T-cell (primary cell): ENCODE results near the gene PRDM10. TPM values are rescaled to one million over a fixed set of nuclear protein-coding genes. Genes with fewer than 3 reads are reported as not detected.

Experiments
- ATAC-seq, 4 experiments: fragments of 200-7000 bp in 3 of 4; fragments of 150-1000 bp in 1 of 4; cut with Tn5 transposase; replicated peaks in 1 of 4; 1 replicate in 3 of 4; 2 replicates in 1 of 4; pipeline ENCODE4 v1.10.0; 2021; ENCODE audit warnings: moderate library complexity in 3 of 4, mild to moderate bottlenecking in 2 of 4, moderate number of reproducible peaks in 1 of 4
- CTCF ChIA-PET, 2 donors: fragments of 300-600 bp; sonication (Branson Sonifier 250); formaldehyde crosslinking; loops; one replicate each; lab custom pipeline; 2022; ENCODE audit warnings: antibody characterized with exemption in 2 of 2; lab: Charles Lee
- POLR2A ChIA-PET, 2 donors: fragments of 300-600 bp; sonication (Branson Sonifier 250); formaldehyde crosslinking; loops; one replicate each; lab custom pipeline; 2022; ENCODE audit warnings: antibody characterized with exemption in 2 of 2; lab: Charles Lee
- DNase-seq, 35 experiments: peaks; one replicate each; pipeline versions ENCODE4 v3.0.0 to v3.0.0-alpha.2; 2013 to 2023
- H3K27ac ChIP-seq: one replicate; pipeline ENCODE4 v1.5.1; 2013; ENCODE audit warnings: low read length
- H3K27me3 ChIP-seq, 2 experiments: replicated peaks in 1 of 2; 1 replicate in 1 of 2; 2 replicates in 1 of 2; pipeline versions ENCODE4 v1.6.1 to v1.7.0; 2013; ENCODE audit warnings: low read length in 1 of 2, mixed read lengths in 1 of 2; ENCODE audit not compliant: control insufficient read depth in 2 of 2, insufficient read depth in 2 of 2; ENCODE audit errors: extremely low read depth in 1 of 2
- H3K36me3 ChIP-seq, 2 donors: 1 replicate in 1 of 2; 2 replicates in 1 of 2; pipeline versions ENCODE4 v1.6.1 to v1.7.0; 2013; ENCODE audit warnings: low read length in 1 of 2; ENCODE audit not compliant: control insufficient read depth in 2 of 2, insufficient read depth in 1 of 2; ENCODE audit errors: extremely low read depth in 1 of 2
- H3K4me1 ChIP-seq, 2 experiments: 1 replicate in 1 of 2; 2 replicates in 1 of 2; pipeline versions ENCODE4 v1.6.1 to v1.7.0; 2013; ENCODE audit warnings: low read length in 2 of 2, mixed read lengths in 1 of 2; ENCODE audit not compliant: insufficient read depth in 2 of 2, control insufficient read depth in 1 of 2; ENCODE audit errors: extremely low read depth in 1 of 2
- H3K4me3 ChIP-seq, 2 donors: 1 replicate in 1 of 2; 2 replicates in 1 of 2; pipeline versions ENCODE4 v1.5.1 to v1.7.0; 2013; ENCODE audit warnings: mild to moderate bottlenecking in 2 of 2, low read length in 1 of 2, moderate library complexity in 1 of 2; ENCODE audit not compliant: control insufficient read depth in 1 of 2; ENCODE audit errors: extremely low read depth in 1 of 2
- H3K9me3 ChIP-seq: 2 replicates; pipeline ENCODE4 v1.7.0; 2013
- H3K27ac Mint-ChIP-seq, 2 donors: one replicate each; pipeline ENCODE4 v1.8.0; 2020 to 2021; ENCODE audit warnings: mild to moderate bottlenecking in 2 of 2, mixed read lengths in 2 of 2
- H3K27me3 Mint-ChIP-seq, 2 donors: one replicate each; pipeline ENCODE4 v1.8.0; 2021 to 2022; ENCODE audit warnings: mixed read lengths in 2 of 2
- H3K36me3 Mint-ChIP-seq: one replicate; pipeline ENCODE4 v1.8.0; 2021; ENCODE audit warnings: mixed read lengths
- H3K4me1 Mint-ChIP-seq, 3 donors: one replicate each; pipeline ENCODE4 v1.8.0; 2020 to 2022; ENCODE audit warnings: mixed read lengths in 3 of 3, mild to moderate bottlenecking in 1 of 3
- H3K4me3 Mint-ChIP-seq, 3 donors: one replicate each; pipeline ENCODE4 v1.8.0; 2020 to 2022; ENCODE audit warnings: mild to moderate bottlenecking in 3 of 3, mixed read lengths in 3 of 3, moderate library complexity in 3 of 3
- H3K9me3 Mint-ChIP-seq, 3 donors: one replicate each; pipeline ENCODE4 v1.8.0; 2020 to 2022; ENCODE audit warnings: mixed read lengths in 3 of 3
- WGBS: methylation state at CpG from one replicate; pipeline ENCODE4 v1.1.5; 2013; ENCODE audit warnings: missing lambda C conversion rate; ENCODE audit not compliant: insufficient coverage; 5-methylcytosine and 5-hydroxymethylcytosine counted together
- total RNA-seq, 35 experiments: library from RNA in 6 of 35; stranded (reverse) in 6 of 35; fragments of 120-200 nt in 1 of 35; gene quantifications; one replicate each; pipeline versions ENCODE4 v1.2.1 to v1.2.4 and lab custom pipeline; 2013 to 2026

Gene PRDM10
- total RNA-seq, 5 donors from 2014 or later (not counting 1 experiment from before 2014, with no cell fraction given), result 10.0 to 15.6 (median 14.2) TPM

DNA sequence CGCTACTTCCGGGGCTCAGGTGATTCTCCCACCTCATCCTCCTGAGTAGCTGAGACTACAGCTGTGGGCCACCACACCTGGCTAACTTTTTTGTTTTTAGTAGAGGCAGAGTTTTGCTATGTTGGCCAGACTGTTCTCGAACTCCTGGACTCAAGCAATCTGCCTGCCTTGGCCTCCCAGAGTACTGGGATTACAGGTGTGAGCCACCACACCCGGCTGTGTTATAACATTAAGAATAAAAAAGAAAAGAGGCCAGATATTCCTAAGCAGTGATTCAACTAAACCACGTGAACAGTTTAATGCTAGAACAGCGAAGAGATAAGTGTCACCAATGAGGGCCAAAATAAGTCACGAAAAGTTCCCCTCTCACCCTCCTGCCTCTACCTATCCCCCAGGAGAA lies 3.7 kb downstream of the PRDM10 start:
- peaks cover 8 to 17% of the 10 kb centered on the region in 2 experiments for H3K4me1 ChIP-seq
- no peaks in the 10 kb centered on the region for H3K27me3 Mint-ChIP-seq
- WGBS, result 100% methylated on average over 2 of the region's 7 CpGs
- H3K27me3 ChIP-seq, result no peaks in the 10 kb centered on the region
- DNase-seq, result no peak
- H3K9me3 ChIP-seq, result no peaks in the 10 kb centered on the region
- ATAC-seq, result no peak
- H3K36me3 Mint-ChIP-seq, result peaks cover 10% of the 10 kb centered on the region
- H3K36me3 ChIP-seq, result no peaks in the 10 kb centered on the region
- ChIA-PET POLR2A (no interaction called here), CTCF (no interaction called here)
- no peaks in the 10 kb centered on the region for H3K9me3 Mint-ChIP-seq
- H3K4me1 Mint-ChIP-seq, result peaks cover 35 to 48% (median 40%) of the 10 kb centered on the region in 3 donors
- no peak overlapping the region for H3K27ac ChIP-seq
- no peak overlapping the region for H3K4me3 ChIP-seq
- H3K27ac Mint-ChIP-seq, result peak overlapping the region in 1 of 2 donors; percentile 4
- no peak overlapping the region for H3K4me3 Mint-ChIP-seq

DNA sequence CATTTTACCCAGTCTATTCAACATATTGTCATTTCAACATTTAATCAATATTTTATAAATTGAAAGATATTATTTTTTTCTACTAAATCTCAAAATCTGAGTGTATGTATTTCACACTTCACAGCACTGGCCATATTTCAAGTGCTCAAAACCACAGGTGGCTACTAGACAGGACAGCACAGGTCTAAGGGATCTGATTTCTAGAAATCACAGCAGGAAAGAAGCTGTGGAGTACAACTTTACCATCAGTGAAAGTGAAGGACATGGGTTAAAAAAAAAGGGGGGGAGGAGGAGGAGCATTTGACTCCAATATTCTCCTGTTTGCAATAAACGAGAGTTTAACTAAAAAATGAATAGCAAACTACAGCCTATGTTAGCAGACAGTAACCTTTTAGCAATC lies 4.5 kb downstream of the PRDM10 start:
- ChIA-PET POLR2A (interaction anchor here (0.5 to 0.7 kb wide), 2 partner anchors 49 to 124 kb away, joined by 3 to 5 read pairs; no protein-coding TSS in a partner anchor), CTCF (no interaction called here)
- Mint-ChIP-seq H3K27ac (no peak overlapping the region), H3K27me3 (no peaks in the 10 kb centered on the region), H3K36me3 (peaks cover 10% of the 10 kb centered on the region), H3K4me3 (no peak overlapping the region), H3K9me3 (no peaks in the 10 kb centered on the region), H3K4me1 (peaks cover 30 to 44% (median 35%) of the 10 kb centered on the region in 3 donors)
- ATAC-seq, result no peak
- no peak for DNase-seq
- Histone ChIP-seq H3K9me3 (no peaks in the 10 kb centered on the region), H3K4me1 (peaks cover 4 to 12% of the 10 kb centered on the region in 2 experiments), H3K27me3 (no peaks in the 10 kb centered on the region), H3K4me3 (no peak overlapping the region), H3K27ac (no peak overlapping the region), H3K36me3 (no peaks in the 10 kb centered on the region)
- WGBS, result no CpG with 5 or more reads among the region's 1 CpG

DNA sequence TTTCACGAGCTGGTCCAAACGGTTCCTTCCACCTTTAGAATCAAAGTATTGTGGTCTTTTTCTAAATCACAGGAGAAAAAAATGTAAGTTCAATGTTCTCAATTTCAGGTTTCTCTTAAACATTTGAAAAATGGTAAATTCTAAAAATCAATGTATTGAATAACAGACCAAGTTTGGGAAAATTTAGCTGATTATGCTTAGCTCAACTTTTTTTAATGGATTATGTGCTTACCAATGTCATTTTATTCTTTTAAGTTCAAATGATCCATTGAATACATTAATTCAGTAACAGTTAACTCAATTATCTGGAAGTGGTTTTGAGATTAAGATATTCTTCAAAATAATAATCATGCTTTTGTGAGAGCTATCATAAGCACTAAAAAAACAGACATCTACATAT lies 5.1 kb downstream of the PRDM10 start:
- H3K36me3 ChIP-seq, result no peaks in the 10 kb centered on the region
- no CpG with 5 or more reads among the region's 2 CpGs for WGBS
- H3K27me3 ChIP-seq, result no peaks in the 10 kb centered on the region
- H3K4me3 Mint-ChIP-seq, result no peak overlapping the region
- H3K27ac ChIP-seq, result no peak overlapping the region
- peaks cover 10% of the 10 kb centered on the region for H3K36me3 Mint-ChIP-seq
- CTCF ChIA-PET, result no interaction called here
- peaks cover 4 to 12% of the 10 kb centered on the region in 2 experiments for H3K4me1 ChIP-seq
- ATAC-seq (no peak), DNase-seq (no peak)
- no peaks in the 10 kb centered on the region for H3K9me3 ChIP-seq
- H3K27me3 Mint-ChIP-seq, result no peaks in the 10 kb centered on the region
- no peaks in the 10 kb centered on the region for H3K9me3 Mint-ChIP-seq
- POLR2A ChIA-PET, result interaction anchor here in 1 of 2 donors (0.7 kb wide), 1 partner anchor 125 kb away, joined by 5 read pairs; no protein-coding TSS in a partner anchor
- no peak overlapping the region for H3K27ac Mint-ChIP-seq
- no peak overlapping the region for H3K4me3 ChIP-seq
- peaks cover 31 to 45% (median 39%) of the 10 kb centered on the region in 3 donors for H3K4me1 Mint-ChIP-seq

DNA sequence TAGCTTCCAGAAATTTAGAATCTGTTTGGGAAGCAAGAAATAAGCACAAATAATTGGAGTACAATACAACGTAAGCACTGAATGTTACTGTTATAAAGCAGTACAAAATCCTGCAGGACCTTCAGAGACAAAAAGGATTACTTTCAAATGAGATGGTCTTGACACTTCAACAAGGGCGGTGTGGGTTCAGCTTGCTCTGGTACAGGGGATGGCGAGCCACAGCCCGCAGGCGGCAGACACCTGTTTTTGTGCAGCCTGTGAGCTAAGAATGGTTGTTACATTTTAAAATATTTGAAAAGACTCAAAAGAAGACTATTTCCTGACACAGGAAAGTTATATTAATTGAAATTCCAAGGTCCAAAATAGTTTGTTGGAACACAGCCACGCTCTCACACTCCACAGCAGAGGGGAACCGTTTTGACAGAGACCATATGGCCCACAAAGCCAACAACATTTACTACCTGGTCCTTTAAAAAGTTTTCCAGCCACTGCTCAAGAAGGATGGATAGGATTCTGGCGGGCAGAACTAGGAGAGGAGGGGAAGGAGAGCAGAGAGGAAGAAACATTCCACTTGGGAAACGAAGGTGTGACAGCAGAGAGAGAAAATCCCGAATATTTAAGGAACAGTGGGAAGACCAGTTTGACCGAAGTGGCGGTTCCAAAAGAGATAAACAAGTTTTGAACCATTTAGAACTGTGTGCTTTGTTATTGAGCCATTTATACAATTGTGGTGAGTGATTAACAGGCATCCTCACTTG lies 6.3 kb downstream of the PRDM10 start:
- peaks cover 33 to 47% (median 41%) of the 10 kb centered on the region in 3 donors for H3K4me1 Mint-ChIP-seq
- POLR2A ChIA-PET, result no interaction called here
- no peaks in the 10 kb centered on the region for H3K27me3 Mint-ChIP-seq
- H3K4me3 Mint-ChIP-seq, result no peak overlapping the region
- no peak overlapping the region for H3K4me3 ChIP-seq
- H3K36me3 Mint-ChIP-seq, result peaks cover 10% of the 10 kb centered on the region
- ATAC-seq (no peak), DNase-seq (no peak)
- H3K9me3 ChIP-seq, result no peaks in the 10 kb centered on the region
- H3K9me3 Mint-ChIP-seq, result no peaks in the 10 kb centered on the region
- CTCF ChIA-PET, result no interaction called here
- H3K36me3 ChIP-seq, result no peaks in the 10 kb centered on the region
- peaks cover 4 to 9% of the 10 kb centered on the region in 2 experiments for H3K4me1 ChIP-seq
- H3K27me3 ChIP-seq, result no peaks in the 10 kb centered on the region
- no peak overlapping the region for H3K27ac ChIP-seq
- 97% methylated on average over 5 of the region's 12 CpGs for WGBS
- H3K27ac Mint-ChIP-seq, result no peak overlapping the region

DNA sequence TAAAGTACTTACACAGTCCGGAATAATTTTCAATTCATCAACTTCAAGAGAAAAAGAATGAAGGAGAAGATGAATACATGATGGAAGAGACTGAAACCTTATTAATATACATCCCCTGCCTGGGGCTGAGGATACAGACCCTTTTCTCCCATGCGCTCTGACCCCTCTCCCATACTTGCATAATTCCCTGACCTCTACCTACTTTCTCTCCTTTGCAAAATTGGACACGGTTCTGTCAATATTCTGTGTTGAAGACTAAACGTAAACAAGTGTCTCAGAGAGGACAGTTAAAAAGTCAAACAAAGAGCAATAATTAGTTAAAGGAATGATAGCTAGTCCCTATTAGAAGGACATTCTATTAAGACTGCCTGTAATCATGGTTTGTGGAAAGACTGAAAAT lies 7.5 kb downstream of the PRDM10 start:
- Mint-ChIP-seq H3K4me1 (peaks cover 24 to 36% (median 30%) of the 10 kb centered on the region in 3 donors), H3K4me3 (no peak overlapping the region), H3K27ac (no peak overlapping the region), H3K27me3 (no peaks in the 10 kb centered on the region), H3K9me3 (no peaks in the 10 kb centered on the region), H3K36me3 (peaks cover 10% of the 10 kb centered on the region)
- DNase-seq (no peak), ATAC-seq (no peak)
- POLR2A ChIA-PET, result interaction anchor here in 1 of 2 donors (0.5 kb wide), 1 partner anchor 137 kb away, joined by 3 read pairs; no protein-coding TSS in a partner anchor
- H3K9me3 ChIP-seq, result no peaks in the 10 kb centered on the region
- WGBS, result no CpG with 5 or more reads among the region's 4 CpGs
- H3K4me1 ChIP-seq, result peaks cover 0 to 2% of the 10 kb centered on the region in 2 experiments
- no peak overlapping the region for H3K4me3 ChIP-seq
- no peaks in the 10 kb centered on the region for H3K27me3 ChIP-seq
- no peaks in the 10 kb centered on the region for H3K36me3 ChIP-seq
- no peak overlapping the region for H3K27ac ChIP-seq
- CTCF ChIA-PET, result no interaction called here

DNA sequence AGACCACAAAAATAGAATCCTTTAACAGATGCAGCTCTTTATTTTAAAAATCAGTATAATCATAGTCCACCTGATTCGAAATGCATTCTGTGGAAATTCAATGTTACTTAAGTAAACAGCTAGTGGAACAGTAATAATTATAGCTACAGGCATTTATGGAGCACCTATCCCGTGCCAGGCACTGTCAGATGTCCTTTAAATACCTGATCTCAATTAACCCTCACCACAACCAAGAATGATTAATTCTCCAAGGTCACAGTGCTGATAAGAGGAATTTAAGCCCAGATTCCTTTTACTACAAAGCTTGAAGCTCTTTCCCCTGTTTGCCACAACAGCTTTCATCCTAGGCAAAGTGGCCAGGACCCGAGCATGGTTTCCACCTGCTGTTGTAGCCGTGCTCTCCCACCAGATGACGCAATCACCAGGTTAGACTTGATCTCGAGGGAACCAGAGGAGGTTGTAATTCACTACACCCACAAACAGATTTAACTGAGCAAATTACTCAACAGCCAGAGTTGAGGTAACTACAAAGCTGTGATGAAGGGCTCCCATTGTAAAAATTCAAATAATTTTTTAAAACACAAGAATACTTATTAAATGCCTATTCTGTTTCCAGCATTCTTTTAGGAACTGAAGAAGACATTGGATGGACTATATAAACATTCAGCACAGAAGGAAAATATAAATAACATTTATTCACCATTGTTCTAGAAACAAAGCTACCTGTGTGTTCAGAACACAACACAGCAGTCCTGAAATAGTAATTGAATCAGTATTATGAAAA lies 10.3 kb downstream of the PRDM10 start:
- H3K9me3 Mint-ChIP-seq, result no peaks in the 10 kb centered on the region
- POLR2A ChIA-PET, result interaction anchor here in 1 of 2 donors (0.5 to 1.5 kb wide), 6 partner anchors 10 to 1757 kb away, joined by 3 to 5 read pairs (median 4); partner anchors contain the start of gene PRDM10
- no peak overlapping the region for H3K4me3 ChIP-seq

More for the DNA sequence above, 10.3 kb downstream of the PRDM10 start:
- DNase-seq (peak in 33 of 35 experiments; percentile 4 to 65 (median 32)), ATAC-seq (peak; percentile 67 to 87 (median 73))
- Mint-ChIP-seq H3K4me1 (peaks cover 6 to 18% (median 15%) of the 10 kb centered on the region in 3 donors), H3K27me3 (no peaks in the 10 kb centered on the region), H3K36me3 (peaks cover 10% of the 10 kb centered on the region), H3K27ac (no peak overlapping the region), H3K4me3 (no peak overlapping the region)
- no peaks in the 10 kb centered on the region for H3K4me1 ChIP-seq
- no peaks in the 10 kb centered on the region for H3K27me3 ChIP-seq
- CTCF ChIA-PET, result interaction anchor here (0.6 to 3.2 kb wide), 10 partner anchors 11 to 402 kb away, joined by 3 to 48 read pairs (median 4); partner anchors contain the start of gene PRDM10 (in 1 of the 2)
- no peaks in the 10 kb centered on the region for H3K9me3 ChIP-seq
- 24% methylated on average over 4 of the region's 6 CpGs for WGBS
- H3K27ac ChIP-seq, result no peak overlapping the region
- H3K36me3 ChIP-seq, result no peaks in the 10 kb centered on the region
